ENCODE measurements around the gene BRPF3.
"Not testable (repeated sequence)": the region's sequence is repeated elsewhere in the genome, so short reads cannot be mapped to it uniquely, and the experiment has no call there.

The BRPF3 gene

DNA sequence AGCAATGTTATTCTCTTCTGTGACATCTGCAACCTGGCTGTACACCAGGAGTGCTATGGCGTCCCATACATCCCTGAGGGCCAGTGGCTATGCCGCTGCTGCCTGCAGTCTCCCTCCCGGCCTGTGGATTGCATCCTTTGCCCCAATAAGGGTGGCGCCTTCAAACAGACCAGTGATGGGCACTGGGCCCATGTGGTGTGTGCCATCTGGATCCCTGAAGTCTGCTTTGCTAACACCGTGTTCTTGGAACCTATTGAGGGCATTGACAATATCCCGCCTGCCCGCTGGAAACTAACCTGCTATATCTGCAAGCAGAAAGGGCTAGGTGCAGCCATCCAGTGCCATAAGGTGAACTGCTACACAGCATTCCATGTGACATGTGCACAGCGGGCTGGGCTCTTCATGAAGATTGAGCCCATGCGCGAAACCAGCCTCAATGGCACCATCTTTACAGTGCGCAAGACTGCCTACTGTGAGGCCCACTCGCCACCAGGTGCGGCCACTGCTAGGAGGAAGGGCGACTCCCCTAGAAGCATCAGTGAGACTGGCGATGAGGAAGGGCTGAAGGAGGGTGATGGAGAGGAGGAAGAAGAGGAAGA, 4.6 kb downstream of the BRPF3 start:
- no peak for DNase-seq

DNA sequence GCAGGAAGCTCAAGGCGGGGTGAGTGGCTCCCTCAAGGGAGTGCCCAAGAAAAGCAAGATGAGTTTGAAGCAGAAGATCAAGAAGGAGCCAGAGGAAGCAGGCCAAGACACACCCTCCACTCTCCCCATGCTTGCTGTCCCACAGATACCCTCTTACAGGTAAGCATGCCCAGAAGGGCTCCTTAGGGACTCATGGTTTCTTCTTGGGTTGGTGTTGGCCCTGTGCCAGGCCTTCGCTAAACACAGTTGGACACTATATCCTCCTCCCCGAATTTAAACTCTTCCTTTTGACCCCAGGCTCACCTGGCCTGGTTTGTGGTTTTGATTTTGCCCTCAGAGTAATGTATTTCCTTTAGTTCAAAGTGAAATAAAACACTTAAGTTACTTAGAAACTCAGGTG, 5.1 kb downstream of the BRPF3 start:
- DNase-seq: no peak

DNA sequence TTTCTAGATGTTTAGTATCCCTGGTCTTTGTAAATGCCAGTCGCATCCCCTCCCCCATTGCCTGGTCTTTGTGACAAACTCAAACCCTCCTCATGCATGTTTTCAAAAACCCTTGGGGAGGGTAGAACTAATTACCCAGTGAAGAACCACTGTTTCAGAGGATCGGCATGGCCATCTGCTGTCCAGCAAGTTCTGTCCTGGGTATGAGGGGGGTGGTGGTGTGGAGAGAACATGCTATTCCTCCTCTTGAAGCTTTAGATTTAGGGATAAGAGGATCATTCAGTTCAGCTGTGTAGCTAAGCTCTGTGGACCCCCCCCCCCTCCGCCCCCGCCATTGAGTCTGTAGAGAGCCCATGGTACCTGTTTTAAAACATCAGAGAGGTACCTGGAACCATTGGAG, 5.6 kb downstream of the BRPF3 start:
- DNase-seq: no peak

DNA sequence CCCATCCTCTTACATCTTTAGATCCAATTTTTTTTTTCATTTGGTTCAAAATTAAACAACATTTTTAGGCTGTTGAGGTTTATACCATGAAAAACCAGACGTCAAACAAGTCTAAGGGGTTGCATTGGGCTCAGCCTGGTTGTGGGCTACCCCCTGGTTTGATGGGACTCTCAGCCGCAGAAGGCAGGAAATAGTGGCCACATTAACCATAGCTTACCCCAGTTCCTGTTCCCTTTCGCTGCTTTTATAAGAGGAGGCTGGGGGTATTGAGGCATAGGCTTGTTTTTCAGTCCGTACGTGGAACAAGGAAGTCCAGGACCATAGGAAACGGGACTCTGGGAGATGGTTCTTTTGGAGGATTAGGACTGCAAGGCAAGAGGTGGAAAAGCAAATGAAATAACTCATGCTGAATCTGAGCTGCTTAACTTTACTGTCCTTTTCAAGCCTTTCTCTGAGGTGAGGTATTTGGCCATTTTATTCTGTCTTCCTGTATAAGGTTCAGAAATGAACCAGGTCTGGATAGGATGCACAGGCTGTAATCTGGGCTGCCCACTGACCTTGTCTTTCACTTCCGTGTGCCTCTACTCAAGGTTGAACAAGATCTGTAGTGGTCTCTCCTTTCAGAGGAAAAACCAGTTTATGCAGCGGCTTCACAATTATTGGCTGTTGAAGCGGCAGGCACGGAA, 7.7 kb downstream of the BRPF3 start:
- DNase-seq: no peak

DNA sequence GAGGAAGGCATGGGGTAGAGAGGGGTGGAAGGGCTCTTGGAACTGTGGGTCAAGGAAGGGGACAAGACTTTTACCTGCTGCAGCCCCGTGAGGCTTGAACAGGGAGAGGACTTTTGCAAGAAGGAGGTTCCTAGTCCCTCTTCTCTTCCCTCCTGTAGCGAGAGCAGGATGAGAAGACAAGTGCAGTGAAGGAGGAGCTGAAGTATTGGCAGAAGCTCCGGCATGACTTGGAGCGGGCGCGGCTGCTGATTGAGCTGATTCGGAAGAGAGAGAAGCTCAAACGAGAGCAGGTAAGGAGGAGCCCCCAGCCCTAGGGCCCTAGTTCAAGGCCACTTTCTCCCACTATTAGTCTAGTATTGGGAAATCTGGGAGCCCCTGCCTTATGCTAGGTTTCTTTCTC, 10.6 kb downstream of the BRPF3 start:
- DNase-seq: no peak

DNA sequence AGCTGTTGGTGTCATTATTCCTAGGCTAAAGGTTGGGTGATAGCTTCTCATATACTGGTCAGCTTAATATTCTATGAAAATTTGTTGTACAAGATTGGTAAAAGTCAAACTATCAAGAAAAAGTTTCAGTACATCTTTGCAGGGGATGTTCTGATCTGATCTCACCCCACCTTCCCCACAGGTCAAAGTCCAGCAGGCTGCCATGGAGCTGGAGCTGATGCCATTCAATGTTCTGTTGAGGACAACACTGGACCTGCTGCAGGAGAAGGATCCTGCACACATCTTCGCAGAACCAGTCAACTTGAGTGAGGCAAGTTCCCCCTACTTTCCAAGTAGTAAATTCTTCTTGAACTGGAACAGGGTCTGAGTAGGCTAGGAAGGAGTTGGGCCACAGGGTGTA, 13.1 kb downstream of the BRPF3 start:
- DNase-seq: no peak

DNA sequence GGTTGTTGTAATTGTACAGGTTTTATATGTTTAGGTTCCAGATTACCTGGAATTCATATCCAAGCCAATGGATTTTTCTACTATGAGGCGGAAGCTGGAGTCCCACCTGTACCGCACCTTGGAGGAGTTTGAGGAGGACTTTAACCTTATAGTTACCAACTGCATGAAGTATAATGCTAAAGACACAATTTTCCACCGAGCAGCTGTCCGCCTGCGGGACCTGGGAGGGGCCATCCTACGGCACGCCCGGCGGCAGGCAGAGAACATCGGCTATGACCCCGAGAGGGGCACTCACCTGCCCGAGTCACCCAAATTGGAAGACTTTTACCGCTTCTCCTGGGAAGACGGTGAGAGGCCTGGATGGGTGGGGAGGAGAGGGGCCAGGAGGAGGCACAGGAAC, 13.6 kb downstream of the BRPF3 start:
- DNase-seq: no peak

DNA sequence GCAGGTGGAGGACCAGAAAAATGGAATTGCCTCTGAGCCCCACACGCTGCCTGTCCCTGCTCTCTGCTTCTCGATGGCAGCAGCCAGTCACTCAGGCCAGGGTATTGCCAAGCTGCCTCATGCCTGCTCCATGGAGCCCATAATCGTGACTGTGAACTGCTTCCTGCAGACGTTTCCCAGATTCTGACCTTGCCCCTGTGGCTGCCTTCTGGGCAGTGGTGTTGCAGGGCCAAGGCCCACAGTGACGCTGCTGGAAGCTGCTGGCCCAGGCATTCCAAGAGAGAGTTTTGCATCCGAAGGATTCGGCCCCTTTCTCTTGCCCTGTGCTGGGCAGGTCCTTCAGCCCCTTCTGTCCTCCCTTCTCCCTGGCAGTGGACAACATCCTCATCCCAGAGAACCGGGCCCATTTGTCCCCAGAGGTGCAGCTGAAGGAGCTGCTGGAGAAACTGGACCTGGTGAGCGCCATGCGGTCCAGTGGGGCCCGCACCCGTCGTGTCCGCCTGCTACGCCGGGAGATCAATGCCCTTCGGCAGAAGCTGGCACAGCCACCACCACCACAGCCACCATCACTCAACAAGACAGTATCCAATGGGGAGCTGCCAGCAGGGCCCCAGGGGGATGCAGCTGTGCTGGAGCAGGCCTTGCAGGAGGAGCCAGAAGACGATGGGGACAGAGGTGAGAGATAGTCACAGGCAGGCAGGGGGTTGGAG, 14.5 kb downstream of the BRPF3 start:
- no peak for DNase-seq

DNA sequence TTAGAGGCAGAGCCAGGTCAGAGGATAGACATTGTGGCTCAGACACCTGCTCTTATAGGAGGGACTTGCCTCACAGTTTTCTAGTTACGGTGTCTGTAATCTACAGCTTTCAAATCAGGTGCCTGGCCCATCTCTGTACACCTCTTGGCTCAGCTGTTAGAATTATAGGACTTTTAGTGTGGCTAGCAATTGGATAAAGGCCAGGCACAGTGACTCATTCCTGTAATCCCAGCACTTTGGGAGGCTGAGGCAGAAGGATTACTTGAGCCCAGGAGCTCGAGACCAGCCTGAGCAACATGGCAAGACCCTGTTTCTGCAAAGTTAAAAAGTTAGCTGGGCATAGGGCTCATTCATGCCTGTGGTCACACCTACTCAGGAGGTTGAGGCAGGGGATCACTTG, 20.0 kb downstream of the BRPF3 start:
- DNase-seq: no peak

DNA sequence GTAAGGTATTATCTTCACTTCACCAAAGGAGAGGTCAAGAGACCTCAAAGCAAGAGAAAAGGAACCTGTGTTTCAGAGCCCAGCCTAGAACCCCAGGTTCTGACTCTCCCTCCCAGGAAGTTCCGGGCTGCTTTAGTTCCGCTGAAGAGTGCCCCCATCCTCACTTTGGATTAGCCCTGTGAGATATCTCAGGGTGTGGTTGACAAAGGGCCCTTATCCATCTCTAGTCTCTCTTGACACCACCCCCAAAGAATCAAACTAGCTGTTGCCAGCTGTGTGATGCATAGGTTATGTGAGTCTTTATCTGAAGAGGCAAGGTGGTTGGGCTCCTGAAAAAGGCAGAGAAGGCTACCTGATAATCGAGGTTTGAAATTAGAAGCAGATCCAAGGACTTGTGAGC, 20.6 kb downstream of the BRPF3 start:
- no peak for DNase-seq

DNA sequence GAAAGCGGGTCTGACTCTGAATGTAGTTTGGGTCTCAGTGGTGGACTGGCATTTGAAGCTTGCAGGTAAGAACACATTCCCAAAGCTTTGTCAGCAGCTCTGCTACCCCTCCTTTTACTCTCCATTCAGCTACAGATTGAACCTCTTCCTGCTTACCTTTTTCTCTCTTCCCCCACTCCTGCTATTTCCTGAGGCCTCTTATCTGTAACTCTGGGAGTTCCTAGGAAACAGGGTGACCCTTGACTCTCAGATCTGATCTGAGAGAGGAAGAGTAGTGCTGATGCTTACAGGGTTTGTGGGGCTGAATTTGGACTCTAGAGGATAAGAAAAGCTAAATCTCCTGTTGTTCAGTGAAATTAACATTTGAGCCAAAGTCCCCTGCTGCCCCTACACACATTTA, 21.4 kb downstream of the BRPF3 start:
- DNase-seq: no peak

DNA sequence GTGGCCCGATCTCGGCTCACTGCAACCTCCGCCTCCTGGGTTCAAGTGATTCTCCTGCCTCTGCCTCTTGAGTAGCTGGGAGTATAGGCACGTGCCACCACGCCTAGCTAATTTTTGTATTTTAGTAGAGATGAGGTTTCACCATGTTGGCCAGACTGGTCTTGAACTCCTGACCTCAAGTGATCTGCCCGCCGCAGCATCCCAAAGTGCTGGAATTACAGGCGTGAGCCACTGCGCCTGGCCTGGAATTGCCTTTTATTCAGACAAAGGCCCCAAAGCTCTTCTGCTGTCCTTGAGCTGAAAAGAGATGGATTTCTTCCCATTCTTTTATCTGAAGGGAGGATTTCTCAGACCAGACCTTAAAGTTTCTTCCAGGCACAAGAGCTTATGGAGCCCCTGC, 22.0 kb downstream of the BRPF3 start:
- DNase-seq: not testable (repeated sequence)

DNA sequence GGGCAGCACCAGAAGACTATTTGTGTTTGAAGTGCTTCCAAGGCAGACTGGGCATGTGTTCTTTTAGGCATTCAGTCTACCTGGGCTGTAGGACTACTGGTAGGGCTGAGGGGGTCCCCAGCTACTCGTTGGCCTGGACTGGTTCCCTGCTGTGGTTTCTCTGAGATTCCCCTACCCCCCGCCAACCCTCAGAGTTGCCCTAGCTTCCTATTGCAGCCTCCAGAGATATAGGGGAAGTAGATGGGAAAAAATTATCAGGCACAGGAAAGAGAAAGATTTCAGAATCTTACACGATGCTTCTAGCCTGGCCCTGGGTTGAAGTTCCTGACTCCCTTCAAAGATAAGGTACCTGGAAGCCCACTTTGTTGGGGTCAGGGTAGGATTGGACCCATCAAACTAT, 22.5 kb downstream of the BRPF3 start:
- no peak for DNase-seq

DNA sequence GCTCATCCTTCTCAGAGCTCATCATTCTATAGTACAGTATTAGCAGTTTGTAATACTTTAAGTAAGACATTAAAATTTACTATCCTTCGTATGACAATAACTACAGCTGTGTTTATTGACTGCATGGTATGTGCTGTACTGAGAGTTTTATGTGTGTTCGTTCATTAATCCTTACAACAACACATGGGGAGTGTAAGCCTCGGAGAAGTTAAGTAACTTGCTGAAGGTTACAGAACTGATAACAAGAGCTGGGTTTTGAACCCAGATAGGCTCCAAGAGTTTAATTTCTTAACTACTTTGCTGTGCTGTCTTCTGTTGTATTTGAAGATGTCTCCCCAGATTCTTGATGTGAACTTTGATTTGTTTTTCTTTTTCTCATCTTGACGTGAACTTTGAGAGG, 23.7 kb downstream of the BRPF3 start:
- DNase-seq: no peak

DNA sequence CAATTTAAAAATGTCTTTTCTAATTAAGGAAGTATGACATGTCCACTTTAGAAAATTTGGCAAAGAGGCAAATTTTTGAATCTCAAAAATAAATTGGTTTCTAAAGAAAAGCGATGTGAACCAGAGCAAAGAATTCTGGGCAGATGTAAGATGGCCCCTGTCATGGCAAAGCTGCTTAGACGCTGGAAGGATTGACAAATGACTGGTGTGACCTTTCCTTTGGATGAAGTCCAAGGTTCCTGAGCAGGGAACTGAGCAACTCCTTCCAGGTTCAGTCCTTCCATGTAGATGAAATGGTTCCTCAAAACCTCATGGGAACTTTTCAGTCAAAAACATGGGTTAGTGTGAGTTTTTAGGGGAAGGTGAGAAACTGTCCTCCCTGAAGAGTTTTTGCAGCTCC, 25.1 kb downstream of the BRPF3 start:
- DNase-seq: no peak

DNA sequence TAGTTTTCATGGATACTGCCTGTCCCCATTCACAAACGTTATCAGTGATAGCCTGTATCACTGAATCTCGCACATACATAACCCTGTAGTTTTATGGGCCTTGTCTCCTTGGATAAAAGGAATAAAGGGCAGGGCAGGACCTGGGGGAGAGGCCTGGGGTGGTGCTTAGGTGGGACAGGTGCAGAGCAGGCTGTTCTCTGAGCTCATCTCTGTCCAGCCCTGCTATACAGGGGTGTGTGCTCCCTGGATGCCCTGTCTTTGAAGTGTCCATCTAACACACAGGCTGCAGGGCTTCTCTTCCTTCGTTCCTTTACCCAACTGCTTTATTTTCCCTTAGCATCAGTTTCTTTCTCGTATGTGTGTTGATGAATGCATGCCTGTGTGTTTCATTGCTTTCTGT, 26.4 kb downstream of the BRPF3 start:
- no peak for DNase-seq

DNA sequence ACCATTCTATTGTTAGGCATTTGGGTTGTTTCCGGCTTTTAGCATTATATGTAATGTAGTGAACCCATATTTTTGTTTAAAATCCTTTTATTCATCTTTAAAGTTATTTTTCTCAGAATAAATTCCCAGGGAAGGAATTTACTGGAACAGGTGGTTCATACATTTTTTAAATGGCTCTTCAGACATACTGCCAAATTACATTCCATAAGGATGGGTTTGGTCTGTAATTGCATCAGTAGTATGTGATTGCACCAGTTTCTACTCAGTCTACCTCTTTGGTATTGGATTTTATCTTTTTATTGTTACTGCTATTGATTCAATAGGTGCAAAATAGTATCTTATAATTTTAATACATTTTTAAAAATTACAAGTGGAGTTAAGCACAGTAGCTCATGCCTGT, 27.2 kb downstream of the BRPF3 start:
- DNase-seq: no peak

DNA sequence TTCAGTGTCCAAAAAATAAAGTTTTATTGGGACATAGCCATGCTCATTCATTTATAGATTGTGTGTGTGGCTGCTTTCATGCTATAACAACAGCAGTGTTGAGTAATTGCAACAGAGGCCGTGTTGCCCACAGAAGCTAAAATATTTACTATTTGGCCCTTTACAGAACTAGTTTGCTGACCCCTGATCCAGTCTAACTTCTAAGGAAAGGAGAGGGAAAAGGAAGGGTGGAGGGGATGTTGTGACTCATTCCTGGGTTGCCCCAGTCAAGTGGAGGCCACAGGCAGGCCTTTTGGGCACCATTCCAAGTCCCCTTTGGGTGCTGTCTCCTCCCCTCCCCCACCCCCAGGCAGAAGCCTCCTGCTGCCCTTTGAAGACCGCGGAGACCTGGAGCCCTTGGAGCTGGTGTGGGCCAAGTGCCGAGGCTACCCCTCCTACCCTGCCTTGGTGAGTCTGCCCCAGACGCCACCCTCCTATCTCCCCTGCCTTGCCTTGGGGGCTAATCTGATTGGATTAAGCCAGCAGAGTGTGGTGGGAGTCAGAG, 28.4 kb downstream of the BRPF3 start:
- DNase-seq: no peak

DNA sequence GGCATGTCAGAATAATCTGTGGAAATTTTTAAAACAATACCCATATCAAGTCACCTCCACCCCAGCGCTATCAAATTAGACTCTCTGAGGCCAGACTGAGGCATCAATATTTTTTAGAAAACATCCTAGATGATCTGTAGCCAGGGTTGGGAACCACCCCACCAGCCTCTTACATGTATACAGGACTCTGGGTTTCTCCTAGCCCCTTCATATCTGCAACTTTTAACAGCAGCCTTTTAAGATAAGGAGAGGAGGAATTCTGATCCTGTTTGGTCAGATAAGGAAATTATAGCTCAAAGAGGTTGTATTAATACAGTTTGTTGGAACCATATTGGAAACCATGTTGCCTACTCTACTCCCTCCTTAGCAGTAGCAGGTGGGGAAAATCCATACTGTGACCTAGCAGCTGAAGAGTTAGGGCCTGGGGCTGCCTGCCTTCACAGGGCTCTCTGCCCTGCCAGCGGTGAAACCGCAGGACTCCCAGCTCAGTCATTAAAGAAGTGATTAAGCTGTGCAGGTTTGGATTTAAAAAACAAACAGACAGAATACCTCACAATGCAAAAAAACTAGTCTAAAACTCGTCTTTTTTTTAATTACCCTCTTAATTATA, 30.0 kb downstream of the BRPF3 start:
- no peak for DNase-seq

DNA sequence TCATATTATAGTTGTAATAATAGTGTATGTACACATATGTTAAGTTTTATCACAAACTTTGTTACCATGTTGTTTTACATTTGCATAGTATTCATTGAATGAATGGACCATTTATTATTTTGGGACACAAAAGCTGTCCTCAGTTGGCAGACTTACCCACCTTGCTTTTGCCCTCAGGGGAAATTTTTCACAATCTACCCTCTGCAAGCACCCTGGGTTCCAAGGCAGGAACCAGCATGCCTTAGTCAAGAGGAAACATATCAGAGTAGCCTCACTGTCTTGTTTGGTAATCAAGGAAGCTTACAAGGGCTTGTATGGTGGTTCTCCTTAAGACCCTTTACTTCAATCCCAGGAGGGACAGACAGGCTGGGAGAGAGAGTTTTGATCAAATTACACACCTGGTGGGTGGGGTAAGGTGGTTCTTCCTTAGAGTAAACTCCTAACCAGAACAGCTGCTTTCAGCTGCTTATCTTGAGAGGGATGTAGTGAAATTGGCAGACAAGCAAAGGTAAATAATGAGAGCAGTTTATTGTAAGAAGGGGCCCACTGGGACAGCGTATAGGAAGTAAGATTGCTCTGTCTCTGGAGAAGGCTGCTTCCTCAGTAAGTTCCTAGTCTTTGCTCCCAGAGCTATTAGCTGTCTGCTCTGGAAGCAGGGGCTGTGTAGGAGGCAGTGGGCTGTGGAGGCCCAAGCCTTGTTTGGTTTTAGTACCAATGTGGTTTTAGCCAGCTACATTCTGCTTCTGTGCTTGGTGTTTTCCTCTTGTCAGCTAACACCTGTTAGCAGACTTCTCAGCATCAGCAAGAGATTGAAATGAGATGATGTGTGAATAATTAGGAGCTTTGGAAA, 31.1 kb downstream of the BRPF3 start:
- no peak for DNase-seq

DNA sequence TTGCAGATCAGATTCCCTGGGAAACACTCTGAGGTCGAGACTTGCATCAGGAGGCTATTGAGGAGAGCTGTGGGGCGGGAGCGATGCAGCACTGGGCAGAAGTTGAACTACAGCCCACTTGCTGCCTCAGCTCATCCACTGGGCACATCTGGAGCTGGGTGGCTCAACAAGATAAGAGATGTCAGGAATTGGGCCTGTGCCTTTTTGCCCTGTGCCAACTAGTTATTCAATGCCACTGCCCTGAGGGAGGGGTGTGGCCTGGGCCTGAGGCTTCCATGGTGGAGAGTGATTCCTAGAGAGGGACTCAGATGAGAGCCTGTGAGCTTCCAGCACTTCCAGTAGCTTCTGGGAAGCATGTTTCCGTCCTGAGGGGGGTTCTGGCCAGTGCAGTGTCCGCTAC, 32.7 kb downstream of the BRPF3 start:
- no peak for DNase-seq

DNA sequence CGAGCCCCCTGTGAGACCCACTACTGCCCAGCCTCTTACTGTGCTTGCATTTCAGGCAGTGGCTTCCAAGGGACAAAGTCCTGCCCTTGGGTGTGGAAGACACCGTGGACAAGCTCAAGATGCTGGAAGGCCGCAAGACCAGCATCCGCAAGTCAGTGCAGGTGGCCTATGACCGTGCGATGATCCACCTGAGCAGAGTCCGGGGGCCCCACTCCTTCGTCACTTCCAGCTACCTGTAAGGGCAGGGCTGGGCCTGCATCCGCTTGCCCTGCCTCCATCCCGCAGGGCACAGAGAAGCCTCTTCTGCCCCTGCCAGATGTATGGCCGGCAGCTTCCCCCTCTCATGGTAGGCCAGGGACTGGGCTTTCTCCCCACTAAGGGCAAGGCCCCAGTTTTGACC, 33.8 kb downstream of the BRPF3 start:
- DNase-seq: no peak

DNA sequence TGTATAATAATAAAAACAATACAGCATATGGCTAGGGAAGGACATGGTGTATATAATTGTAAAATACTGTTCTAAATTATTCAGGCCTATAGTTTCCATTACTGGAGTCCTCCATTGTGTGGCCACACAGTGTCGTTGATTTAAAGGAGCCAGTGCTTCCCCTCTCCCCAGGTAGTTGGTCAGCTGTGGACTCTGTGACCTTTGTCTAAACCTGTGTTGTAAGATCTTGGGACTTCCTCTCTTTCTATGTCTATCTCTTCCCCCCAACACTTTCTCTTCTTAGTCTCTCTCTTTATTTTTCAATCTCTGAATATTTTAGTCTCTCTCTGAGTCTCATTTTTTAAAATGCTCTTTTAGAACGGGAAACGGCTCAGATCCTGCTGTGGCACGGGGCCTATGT, 35.6 kb downstream of the BRPF3 start:
- DNase-seq: no peak
